Measurements from ENCODE around the gene SMARCD1. TPM values are rescaled to one million over a fixed set of nuclear protein-coding genes. Genes with fewer than 3 reads are reported as not detected.

The SMARCD1 gene
- polyA plus RNA-seq, 2 donors = 9.8 to 17.8 TPM

DNA sequence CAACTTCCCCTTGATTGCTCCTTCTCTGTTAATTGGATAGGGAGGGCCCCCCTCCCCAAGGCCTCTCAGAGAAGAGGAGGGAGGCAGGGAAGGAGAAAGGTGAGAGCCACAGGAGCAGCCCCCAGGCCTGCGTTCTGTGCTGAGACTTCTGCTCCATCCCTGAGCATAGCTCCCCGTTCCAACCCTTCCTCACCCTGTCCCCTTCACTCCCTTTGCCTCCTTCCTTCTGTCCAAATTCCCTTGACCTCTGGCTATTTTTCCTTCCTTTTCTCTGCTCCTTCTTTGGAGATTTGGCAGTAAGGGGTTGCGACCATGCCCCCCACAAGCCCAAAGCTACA is 28.5 kb upstream of the SMARCD1 start:
- WGBS, 2 donors = 31 to 39% methylated on average over 3 of the region's 3 CpGs
- Histone ChIP-seq H3K9me3 (ENCODE audit: control insufficient read depth in 2 of 2, insufficient read depth in 1 of 2, low read depth in 1 of 2, low read length in 1 of 2) (no peaks in the 10 kb centered on the region), H3K36me3 (ENCODE audit: control insufficient read depth in 2 of 2, insufficient read depth in 2 of 2, low read length in 1 of 2) (no peaks in the 10 kb centered on the region), H3K27me3 (ENCODE audit: control insufficient read depth in 1 of 2, insufficient read depth in 2 of 2, low read length in 2 of 2) (peaks cover 3 to 4% of the 10 kb centered on the region in 2 donors), H3K27ac (ENCODE audit: low read depth in 2 of 2, low read length in 1 of 2) (no peak overlapping the region), H3K4me1 (ENCODE audit: control insufficient read depth in 2 of 2, insufficient read depth in 2 of 2, low read length in 1 of 2) (peaks cover 0 to 10% of the 10 kb centered on the region in 2 donors), H3K4me3 (ENCODE audit: low read depth in 1 of 2, low read length in 2 of 2) (peak overlapping the region in 1 of 2 donors; percentile 59)

DNA sequence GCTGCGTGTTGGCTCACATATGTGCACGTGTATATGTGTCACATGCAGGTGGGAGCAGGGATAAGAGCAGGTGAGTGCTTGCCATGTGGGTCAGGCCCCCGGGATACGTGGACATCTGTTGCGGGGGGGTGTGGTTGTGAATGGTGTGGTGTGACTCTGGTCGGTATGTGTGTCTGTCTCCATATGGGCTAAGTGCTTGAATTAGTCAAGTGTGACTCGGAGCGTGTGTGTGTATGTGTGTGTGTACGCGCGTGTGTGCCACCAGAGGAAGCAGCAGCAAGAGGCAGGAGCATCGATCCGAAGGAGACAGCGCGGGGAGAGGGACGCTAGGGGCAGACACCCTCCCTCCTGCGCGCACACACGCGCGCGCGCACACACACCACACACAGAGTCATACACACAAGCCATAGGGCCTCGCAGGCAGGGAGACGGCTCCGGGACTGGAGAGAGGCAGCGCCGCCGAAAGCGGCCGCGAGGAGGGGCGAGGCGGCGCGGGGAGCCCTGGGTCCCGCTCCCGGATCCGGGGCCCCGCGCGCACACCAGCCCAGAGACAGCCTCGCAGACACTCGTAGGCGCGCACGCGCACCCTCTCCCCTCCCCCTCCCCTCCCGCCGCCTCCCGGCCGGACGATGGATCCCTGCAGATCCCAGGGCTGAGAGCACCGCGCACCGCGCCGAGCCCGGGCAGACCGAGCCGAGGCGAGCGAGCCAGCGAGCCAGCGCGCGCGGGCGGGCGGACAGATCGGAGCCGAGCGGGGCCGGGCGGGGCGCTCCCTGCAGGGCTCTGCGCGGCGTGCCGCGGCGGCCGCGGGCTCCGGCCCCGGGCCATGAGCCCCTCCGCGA is 27.9 kb upstream of the SMARCD1 start, which contains the start of gene ASIC1:
TSS of gene ASIC1 (plus strand) at position 597 of the 842 bp plus-strand sequence. CDS start 1,171 bp downstream, outside the sequence.
- Histone ChIP-seq H3K9me3 (ENCODE audit: control insufficient read depth in 2 of 2, insufficient read depth in 1 of 2, low read depth in 1 of 2, low read length in 1 of 2) (no peaks in the 10 kb centered on the region), H3K36me3 (ENCODE audit: control insufficient read depth in 2 of 2, insufficient read depth in 2 of 2, low read length in 1 of 2) (no peaks in the 10 kb centered on the region), H3K4me1 (ENCODE audit: control insufficient read depth in 2 of 2, insufficient read depth in 2 of 2, low read length in 1 of 2) (peaks cover 0 to 10% of the 10 kb centered on the region in 2 donors), H3K27ac (ENCODE audit: low read depth in 2 of 2, low read length in 1 of 2) (peak within 1 kb of the TSS in 1 of 2 donors; percentile 26), H3K27me3 (ENCODE audit: control insufficient read depth in 1 of 2, insufficient read depth in 2 of 2, low read length in 2 of 2) (peaks cover 3 to 4% of the 10 kb centered on the region in 2 donors), H3K4me3 (ENCODE audit: low read depth in 1 of 2, low read length in 2 of 2) (peak within 1 kb of the TSS; percentile 58 to 59)
- 1% methylated on average over 32 to 88 of the region's 88 CpGs for WGBS, 2 donors

DNA sequence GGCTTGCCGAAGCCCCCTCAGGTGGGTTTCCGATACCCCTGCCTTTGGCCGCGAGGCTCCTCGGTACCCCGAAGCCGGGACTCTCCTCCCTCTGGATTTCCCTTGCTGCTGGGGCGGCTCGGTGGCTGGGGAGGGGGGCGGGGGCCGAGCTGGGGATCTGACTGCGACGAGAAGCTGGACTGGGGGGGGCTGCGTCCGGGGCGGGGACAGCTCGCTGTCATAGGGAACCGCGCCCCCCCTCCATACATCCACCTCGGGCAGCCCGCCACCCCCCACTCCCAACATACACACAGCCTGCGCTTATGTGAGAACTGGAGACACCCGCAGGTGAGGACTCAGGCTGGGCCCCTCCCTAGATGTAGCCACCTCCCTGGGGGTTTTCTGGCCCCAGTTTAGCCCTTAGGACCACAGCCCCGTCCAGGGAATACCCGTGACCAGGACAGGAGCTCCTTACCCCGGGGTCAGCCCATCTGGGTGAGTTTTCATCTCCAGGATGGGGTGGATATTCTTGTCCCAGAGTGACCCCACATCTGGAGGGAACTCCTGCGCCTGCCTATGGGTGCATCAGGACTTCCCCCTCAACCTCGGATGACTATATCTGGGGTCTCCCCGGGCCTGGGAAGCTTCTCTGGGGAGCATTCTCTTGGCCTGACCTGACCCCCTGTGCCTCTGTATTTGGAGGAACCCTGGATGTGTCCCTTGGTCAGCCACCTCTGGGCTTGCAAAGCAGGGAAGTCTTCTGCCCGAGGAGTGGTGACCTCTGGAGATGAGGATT is 27.1 kb upstream of the SMARCD1 start:
- Histone ChIP-seq H3K27me3 (ENCODE audit: control insufficient read depth in 1 of 2, insufficient read depth in 2 of 2, low read length in 2 of 2) (peaks cover 3 to 4% of the 10 kb centered on the region in 2 donors), H3K4me3 (ENCODE audit: low read depth in 1 of 2, low read length in 2 of 2) (peak overlapping the region; percentile 58 to 59), H3K9me3 (ENCODE audit: control insufficient read depth in 2 of 2, insufficient read depth in 1 of 2, low read depth in 1 of 2, low read length in 1 of 2) (no peaks in the 10 kb centered on the region), H3K4me1 (ENCODE audit: control insufficient read depth in 2 of 2, insufficient read depth in 2 of 2, low read length in 1 of 2) (peaks cover 0 to 10% of the 10 kb centered on the region in 2 donors), H3K36me3 (ENCODE audit: control insufficient read depth in 2 of 2, insufficient read depth in 2 of 2, low read length in 1 of 2) (no peaks in the 10 kb centered on the region), H3K27ac (ENCODE audit: low read depth in 2 of 2, low read length in 1 of 2) (no peak overlapping the region)
- 17 to 30% methylated on average over 19 to 30 of the region's 30 CpGs for WGBS, 2 donors

DNA sequence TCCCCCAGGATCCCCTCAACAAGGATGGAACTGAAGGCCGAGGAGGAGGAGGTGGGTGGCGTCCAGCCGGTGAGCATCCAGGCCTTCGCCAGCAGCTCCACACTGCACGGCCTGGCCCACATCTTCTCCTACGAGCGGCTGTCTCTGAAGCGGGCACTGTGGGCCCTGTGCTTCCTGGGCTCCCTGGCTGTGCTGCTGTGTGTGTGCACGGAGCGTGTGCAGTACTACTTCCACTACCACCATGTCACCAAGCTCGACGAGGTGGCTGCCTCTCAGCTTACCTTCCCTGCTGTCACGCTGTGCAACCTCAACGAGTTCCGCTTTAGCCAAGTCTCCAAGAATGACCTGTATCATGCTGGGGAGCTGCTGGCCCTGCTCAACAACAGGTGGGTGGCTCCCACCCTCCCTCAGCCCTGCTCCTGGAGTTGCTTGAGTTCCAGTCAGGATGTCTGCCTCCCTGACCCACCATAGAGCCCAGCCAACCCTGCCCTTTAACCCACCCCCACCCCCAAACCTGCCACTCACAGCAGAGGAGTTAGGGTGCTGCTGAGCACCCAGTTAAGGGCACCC is 26.3 kb upstream of the SMARCD1 start:
- 86 to 89% methylated on average over 15 of the region's 15 CpGs for WGBS, 2 donors

DNA sequence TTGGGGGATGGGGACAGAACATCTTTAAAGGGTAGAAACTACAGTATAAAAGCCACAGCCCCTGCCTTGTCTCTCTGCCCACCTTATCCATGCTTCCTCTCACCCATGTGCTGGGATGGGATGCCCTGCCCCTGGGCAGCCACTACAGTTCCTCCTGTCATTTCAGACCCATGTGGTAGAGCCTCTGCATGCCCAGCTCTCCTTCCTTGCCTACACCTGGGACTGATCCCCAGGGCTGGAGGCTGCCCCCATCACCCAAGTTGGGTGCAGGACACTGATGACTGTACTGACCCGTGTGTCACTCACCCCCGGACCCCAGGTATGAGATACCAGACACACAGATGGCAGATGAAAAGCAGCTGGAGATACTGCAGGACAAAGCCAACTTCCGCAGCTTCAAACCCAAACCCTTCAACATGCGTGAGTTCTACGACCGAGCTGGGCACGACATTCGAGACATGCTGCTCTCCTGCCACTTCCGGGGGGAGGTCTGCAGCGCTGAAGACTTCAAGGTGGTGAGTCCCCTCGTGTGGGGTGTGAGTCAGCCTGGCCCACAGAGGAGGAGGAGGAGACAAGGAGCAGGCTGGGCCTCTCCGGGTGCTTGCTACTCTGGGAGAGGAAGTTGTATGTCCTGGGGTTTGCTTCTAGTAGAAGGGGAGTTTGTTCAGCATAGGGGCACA is 25.6 kb upstream of the SMARCD1 start:
- Histone ChIP-seq H3K9me3 (ENCODE audit: control insufficient read depth in 2 of 2, insufficient read depth in 1 of 2, low read depth in 1 of 2, low read length in 1 of 2) (no peaks in the 10 kb centered on the region), H3K27me3 (ENCODE audit: control insufficient read depth in 1 of 2, insufficient read depth in 2 of 2, low read length in 2 of 2) (peaks cover 3 to 4% of the 10 kb centered on the region in 2 donors), H3K4me1 (ENCODE audit: control insufficient read depth in 2 of 2, insufficient read depth in 2 of 2, low read length in 1 of 2) (peaks cover 2 to 10% of the 10 kb centered on the region in 2 donors), H3K4me3 (ENCODE audit: low read depth in 1 of 2, low read length in 2 of 2) (no peak overlapping the region), H3K27ac (ENCODE audit: low read depth in 2 of 2, low read length in 1 of 2) (no peak overlapping the region), H3K36me3 (ENCODE audit: control insufficient read depth in 2 of 2, insufficient read depth in 2 of 2, low read length in 1 of 2) (no peaks in the 10 kb centered on the region)
- 61 to 72% methylated on average over 12 of the region's 12 CpGs for WGBS, 2 donors

More for the DNA sequence above, 26.3 kb upstream of the SMARCD1 start:
- Histone ChIP-seq H3K27ac (ENCODE audit: low read depth in 2 of 2, low read length in 1 of 2) (no peak overlapping the region), H3K4me3 (ENCODE audit: low read depth in 1 of 2, low read length in 2 of 2) (no peak overlapping the region), H3K9me3 (ENCODE audit: control insufficient read depth in 2 of 2, insufficient read depth in 1 of 2, low read depth in 1 of 2, low read length in 1 of 2) (no peaks in the 10 kb centered on the region), H3K36me3 (ENCODE audit: control insufficient read depth in 2 of 2, insufficient read depth in 2 of 2, low read length in 1 of 2) (no peaks in the 10 kb centered on the region), H3K4me1 (ENCODE audit: control insufficient read depth in 2 of 2, insufficient read depth in 2 of 2, low read length in 1 of 2) (peaks cover 0 to 10% of the 10 kb centered on the region in 2 donors), H3K27me3 (ENCODE audit: control insufficient read depth in 1 of 2, insufficient read depth in 2 of 2, low read length in 2 of 2) (peaks cover 3 to 4% of the 10 kb centered on the region in 2 donors)

DNA sequence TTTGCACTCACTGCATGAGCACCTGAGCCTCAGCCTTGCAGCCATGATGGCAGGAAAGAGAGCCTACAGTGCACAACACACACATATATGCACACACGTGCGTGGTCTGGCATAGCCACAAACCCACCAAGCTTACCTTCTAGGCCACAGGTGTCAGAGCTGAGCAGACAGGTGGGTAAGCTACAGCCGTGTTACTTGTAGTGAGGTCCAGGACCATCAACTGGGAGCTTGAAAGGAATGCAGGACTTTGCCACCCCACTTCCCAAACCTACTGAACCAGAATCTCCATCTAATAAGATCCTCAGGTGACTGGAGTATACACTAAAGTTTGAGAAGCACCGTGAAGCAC is 25.0 kb upstream of the SMARCD1 start:
- Histone ChIP-seq H3K27ac (ENCODE audit: low read depth in 2 of 2, low read length in 1 of 2) (no peak overlapping the region), H3K27me3 (ENCODE audit: control insufficient read depth in 1 of 2, insufficient read depth in 2 of 2, low read length in 2 of 2) (peaks cover 3 to 4% of the 10 kb centered on the region in 2 donors), H3K4me1 (ENCODE audit: control insufficient read depth in 2 of 2, insufficient read depth in 2 of 2, low read length in 1 of 2) (peaks cover 2 to 10% of the 10 kb centered on the region in 2 donors), H3K36me3 (ENCODE audit: control insufficient read depth in 2 of 2, insufficient read depth in 2 of 2, low read length in 1 of 2) (no peaks in the 10 kb centered on the region), H3K4me3 (ENCODE audit: low read depth in 1 of 2, low read length in 2 of 2) (no peak overlapping the region), H3K9me3 (ENCODE audit: control insufficient read depth in 2 of 2, insufficient read depth in 1 of 2, low read depth in 1 of 2, low read length in 1 of 2) (no peaks in the 10 kb centered on the region)
- WGBS, 2 donors = 62 to 65% methylated on average over 4 of the region's 4 CpGs

DNA sequence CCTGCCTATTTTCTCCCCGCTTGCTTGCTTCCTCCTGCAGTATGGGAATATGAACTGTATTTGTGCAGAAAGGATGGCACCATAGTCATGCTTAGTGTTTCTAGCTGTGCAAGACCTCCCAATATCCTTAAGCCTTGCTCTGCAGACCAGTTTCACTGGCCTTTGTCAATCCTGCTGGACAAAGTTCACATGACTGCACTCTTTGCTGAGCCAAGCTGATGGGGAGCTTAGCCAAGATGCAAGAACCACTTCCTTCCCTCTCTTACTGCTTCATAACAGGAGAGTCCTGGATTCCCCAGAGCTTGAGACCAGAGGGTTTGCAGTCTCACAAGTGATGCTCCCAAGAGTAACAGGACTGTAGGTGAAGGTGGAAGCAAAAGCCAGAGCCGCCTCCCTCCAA is 24.0 kb upstream of the SMARCD1 start:
- Histone ChIP-seq H3K27ac (ENCODE audit: low read depth in 2 of 2, low read length in 1 of 2) (no peak overlapping the region), H3K27me3 (ENCODE audit: control insufficient read depth in 1 of 2, insufficient read depth in 2 of 2, low read length in 2 of 2) (peaks cover 3 to 4% of the 10 kb centered on the region in 2 donors), H3K4me3 (ENCODE audit: low read depth in 1 of 2, low read length in 2 of 2) (no peak overlapping the region), H3K4me1 (ENCODE audit: control insufficient read depth in 2 of 2, insufficient read depth in 2 of 2, low read length in 1 of 2) (peaks cover 2 to 10% of the 10 kb centered on the region in 2 donors), H3K9me3 (ENCODE audit: control insufficient read depth in 2 of 2, insufficient read depth in 1 of 2, low read depth in 1 of 2, low read length in 1 of 2) (no peaks in the 10 kb centered on the region), H3K36me3 (ENCODE audit: control insufficient read depth in 2 of 2, insufficient read depth in 2 of 2, low read length in 1 of 2) (no peaks in the 10 kb centered on the region)
- 88 to 94% methylated on average over 2 of the region's 2 CpGs for WGBS, 2 donors

DNA sequence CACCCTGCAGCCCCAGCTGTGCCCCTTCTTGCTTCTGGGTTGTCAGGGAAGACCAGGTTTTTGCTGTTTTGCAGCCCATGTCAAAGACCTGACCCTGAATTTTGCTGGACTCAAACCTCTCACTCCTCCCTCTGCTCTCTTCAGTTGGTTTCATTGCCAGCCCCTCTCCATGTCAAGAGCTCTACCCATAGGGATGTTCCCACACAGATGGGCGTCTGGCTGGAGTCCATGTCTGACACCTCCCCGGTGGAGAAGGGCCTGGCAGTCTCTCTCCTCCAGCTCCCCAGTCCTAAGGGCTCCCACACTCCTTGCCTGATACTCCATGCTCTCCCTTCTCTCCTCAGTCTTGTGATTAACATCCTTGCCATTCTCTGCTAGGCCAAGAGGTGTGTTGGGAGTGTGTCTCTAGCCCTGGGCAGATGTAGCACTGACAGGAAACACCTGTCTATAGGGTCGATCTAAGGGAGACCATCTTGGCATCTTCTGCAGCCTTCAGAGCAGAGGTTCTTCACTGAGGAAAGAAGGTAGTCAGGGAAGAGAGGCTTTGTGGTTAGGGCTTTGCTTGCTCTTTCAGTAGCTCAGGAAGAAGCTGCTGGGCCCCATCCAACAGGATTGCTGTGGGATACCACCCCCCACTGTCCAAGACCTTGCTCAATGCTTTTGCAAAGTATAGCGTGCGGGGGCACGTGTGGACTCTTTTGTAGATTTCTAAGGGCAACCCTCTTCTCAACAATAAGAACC is 23.0 kb upstream of the SMARCD1 start:
- no peak overlapping the region for H3K27ac ChIP-seq (ENCODE audit: low read depth in 2 of 2, low read length in 1 of 2)
- peaks cover 0 to 4% of the 10 kb centered on the region in 2 donors for H3K27me3 ChIP-seq (ENCODE audit: control insufficient read depth in 1 of 2, insufficient read depth in 2 of 2, low read length in 2 of 2)
- no peaks in the 10 kb centered on the region for H3K36me3 ChIP-seq (ENCODE audit: control insufficient read depth in 2 of 2, insufficient read depth in 2 of 2, low read length in 1 of 2)
- H3K4me3 ChIP-seq (ENCODE audit: low read depth in 1 of 2, low read length in 2 of 2) = no peak overlapping the region
- WGBS, 2 donors = 67 to 73% methylated on average over 6 of the region's 6 CpGs
- H3K4me1 ChIP-seq (ENCODE audit: control insufficient read depth in 2 of 2, insufficient read depth in 2 of 2, low read length in 1 of 2) = peaks cover 1 to 2% of the 10 kb centered on the region in 2 donors
- no peaks in the 10 kb centered on the region for H3K9me3 ChIP-seq (ENCODE audit: control insufficient read depth in 2 of 2, insufficient read depth in 1 of 2, low read depth in 1 of 2, low read length in 1 of 2)
